DOHH2 (cell line): ENCODE data around the gene RND3.

ENCODE experiments used
- CTCF ChIP-seq: fragments of 200-600 bp; sonication (generic); IDR thresholded peaks from one replicate; pipeline ENCODE4 v1.5.1; 2014; ENCODE audit warnings: antibody characterized with exemption, mild to moderate bottlenecking, low read depth, low read length; ENCODE audit not compliant: poor library complexity, severe bottlenecking
- EZH2phosphoT487 ChIP-seq: fragments of 200-600 bp; sonication (generic); IDR thresholded peaks from 2 replicates; pipeline ENCODE4 v1.6.1; 2017; ENCODE audit warnings: borderline replicate concordance, mild to moderate bottlenecking, antibody characterized with exemption, low read length, moderate library complexity, mixed read lengths

- TF ChIP-seq CTCF: no peak
- TF ChIP-seq EZH2phosphoT487: no peak
Observed at GRCh38 chr2:150474326-150475074, 13.0 kb downstream of the RND3 start.
